DOHH2 (cell line): Measurements from ENCODE around the gene INTS14.

Source experiments
- H3F3A ChIP-seq: fragments of 200-600 bp; sonication (generic), shearing (Covaris generic); 2 replicates; pipeline ENCODE4 v1.6.0; 2016; ENCODE audit warnings: antibody characterized with exemption, mild to moderate bottlenecking; ENCODE audit not compliant: control insufficient read depth, insufficient read depth
- H3K27ac ChIP-seq: fragments of 200-600 bp; sonication (generic); 2 replicates; pipeline ENCODE4 v1.5.1; 2014; ENCODE audit warnings: low read depth, mild to moderate bottlenecking, low read length, moderate library complexity
- H3K27me3 ChIP-seq: fragments of 200-600 bp; sonication (generic); 2 replicates; pipeline ENCODE4 v1.6.1; 2014; ENCODE audit warnings: mild to moderate bottlenecking, low read length, mixed read lengths; ENCODE audit not compliant: control insufficient read depth
- H3K36me3 ChIP-seq: fragments of 200-600 bp; sonication (generic); 2 replicates; pipeline ENCODE4 v1.6.1; 2014; ENCODE audit warnings: mild to moderate bottlenecking, low read length, moderate library complexity, mixed read lengths; ENCODE audit not compliant: control insufficient read depth
- H3K4me1 ChIP-seq: fragments of 200-600 bp; sonication (generic); 2 replicates; pipeline ENCODE4 v1.6.1; 2014; ENCODE audit warnings: mild to moderate bottlenecking, low read length, mixed read lengths; ENCODE audit not compliant: control insufficient read depth
- H3K4me2 ChIP-seq: fragments of 200-600 bp; sonication (generic); 2 replicates; pipeline ENCODE4 v1.6.0; 2014; ENCODE audit warnings: mild to moderate bottlenecking, low read length, moderate library complexity
- H3K4me3 ChIP-seq: fragments of 200-600 bp; sonication (generic); 2 replicates; pipeline ENCODE4 v1.5.1; 2014; ENCODE audit warnings: mild to moderate bottlenecking, low read length, mixed read lengths
- H3K79me2 ChIP-seq: fragments of 200-600 bp; sonication (generic); 2 replicates; pipeline ENCODE4 v1.6.1; 2014; ENCODE audit warnings: mild to moderate bottlenecking, low read length, mixed read lengths; ENCODE audit not compliant: control insufficient read depth
- H3K9me2 ChIP-seq: fragments of 200-600 bp; sonication (generic); replicated peaks from 2 replicates; pipeline ENCODE4 v1.6.1; 2014; ENCODE audit warnings: mild to moderate bottlenecking, low read length, mixed read lengths; ENCODE audit not compliant: control insufficient read depth
- H3K9me3 ChIP-seq: fragments of 200-600 bp; sonication (generic); 2 replicates; pipeline ENCODE4 v1.6.1; 2014; ENCODE audit warnings: antibody characterized with exemption, low read length, mixed read lengths; ENCODE audit not compliant: control insufficient read depth, insufficient read depth
- H4K20me1 ChIP-seq: fragments of 200-600 bp; sonication (generic); 2 replicates; pipeline ENCODE4 v1.6.0; 2014; ENCODE audit warnings: low read depth, mild to moderate bottlenecking, antibody characterized with exemption, low read length, moderate library complexity; ENCODE audit not compliant: control insufficient read depth, insufficient read depth
- CTCF ChIP-seq: fragments of 200-600 bp; sonication (generic); IDR thresholded peaks from one replicate; pipeline ENCODE4 v1.5.1; 2014; ENCODE audit warnings: antibody characterized with exemption, mild to moderate bottlenecking, low read depth, low read length; ENCODE audit not compliant: poor library complexity, severe bottlenecking
- EZH2phosphoT487 ChIP-seq: fragments of 200-600 bp; sonication (generic); IDR thresholded peaks from 2 replicates; pipeline ENCODE4 v1.6.1; 2017; ENCODE audit warnings: borderline replicate concordance, mild to moderate bottlenecking, antibody characterized with exemption, low read length, moderate library complexity, mixed read lengths

INTS14 gene

GRCh38 chr15:65632780-65633375, 21.9 kb upstream of the INTS14 start:
- Histone ChIP-seq H3K36me3 (no peaks in the 10 kb centered on the region), H4K20me1 (no peaks in the 10 kb centered on the region), H3K79me2 (no peaks in the 10 kb centered on the region), H3K4me1 (peaks cover 12% of the 10 kb centered on the region), H3K27ac (no peak overlapping the region), H3F3A (no peaks in the 10 kb centered on the region), H3K27me3 (no peaks in the 10 kb centered on the region), H3K4me3 (no peak overlapping the region), H3K9me3 (no peaks in the 10 kb centered on the region), H3K4me2 (no peak overlapping the region), H3K9me2 (no peaks in the 10 kb centered on the region)
- no peak for TF ChIP-seq CTCF
- no peak for TF ChIP-seq EZH2phosphoT487

- H3F3A ChIP-seq, result no peaks in the 10 kb centered on the region
- no peaks in the 10 kb centered on the region for H3K9me3 ChIP-seq
- H3K9me2 ChIP-seq, result no peaks in the 10 kb centered on the region
- H3K36me3 ChIP-seq, result no peaks in the 10 kb centered on the region
- no peaks in the 10 kb centered on the region for H3K79me2 ChIP-seq
- no peak for TF ChIP-seq EZH2phosphoT487
- no peak for TF ChIP-seq CTCF
- no peak overlapping the region for H3K4me2 ChIP-seq
- peaks cover 12% of the 10 kb centered on the region for H3K4me1 ChIP-seq
- no peaks in the 10 kb centered on the region for H3K27me3 ChIP-seq
- no peaks in the 10 kb centered on the region for H4K20me1 ChIP-seq
- no peak overlapping the region for H3K27ac ChIP-seq
- no peak overlapping the region for H3K4me3 ChIP-seq
Observed at GRCh38 chr15:65631503-65631902, 20.6 kb upstream of the INTS14 start.

GRCh38 chr15:65630760-65631159, 19.8 kb upstream of the INTS14 start:
- Histone ChIP-seq H3K36me3 (no peaks in the 10 kb centered on the region), H3K4me3 (no peak overlapping the region), H3K9me3 (no peaks in the 10 kb centered on the region), H4K20me1 (no peaks in the 10 kb centered on the region), H3K27me3 (no peaks in the 10 kb centered on the region), H3K4me2 (no peak overlapping the region), H3K4me1 (peaks cover 12% of the 10 kb centered on the region), H3K9me2 (no peaks in the 10 kb centered on the region), H3F3A (no peaks in the 10 kb centered on the region), H3K27ac (no peak overlapping the region), H3K79me2 (no peaks in the 10 kb centered on the region)
- no peak for TF ChIP-seq EZH2phosphoT487

GRCh38 chr15:65629548-65629947, 18.6 kb upstream of the INTS14 start:
- H3K27me3 ChIP-seq, result no peaks in the 10 kb centered on the region

More at GRCh38 chr15:65629548-65629947, 18.6 kb upstream of the INTS14 start:
- H4K20me1 ChIP-seq, result no peaks in the 10 kb centered on the region
- H3F3A ChIP-seq, result no peaks in the 10 kb centered on the region
- no peak overlapping the region for H3K4me2 ChIP-seq
- H3K36me3 ChIP-seq, result no peaks in the 10 kb centered on the region
- TF ChIP-seq EZH2phosphoT487 (no peak), CTCF (no peak)
- no peaks in the 10 kb centered on the region for H3K79me2 ChIP-seq
- H3K4me1 ChIP-seq, result peaks cover 12% of the 10 kb centered on the region
- no peak overlapping the region for H3K27ac ChIP-seq
- no peaks in the 10 kb centered on the region for H3K9me2 ChIP-seq
- no peaks in the 10 kb centered on the region for H3K9me3 ChIP-seq
- no peak overlapping the region for H3K4me3 ChIP-seq
